Activated CD8-positive, alpha-beta memory T cell treated with anti-CD3 and anti-CD28 coated beads for 1 hour (primary cell): ENCODE data around the gene CGRRF1.

Source experiments
- DNase-seq, 2 donors: peaks; one replicate each; pipeline ENCODE4 v3.0.0-alpha.2; 2020; ENCODE audit warnings: low read depth in 1 of 2; ENCODE audit errors: extremely low read depth in 1 of 2

The CGRRF1 gene

DNA sequence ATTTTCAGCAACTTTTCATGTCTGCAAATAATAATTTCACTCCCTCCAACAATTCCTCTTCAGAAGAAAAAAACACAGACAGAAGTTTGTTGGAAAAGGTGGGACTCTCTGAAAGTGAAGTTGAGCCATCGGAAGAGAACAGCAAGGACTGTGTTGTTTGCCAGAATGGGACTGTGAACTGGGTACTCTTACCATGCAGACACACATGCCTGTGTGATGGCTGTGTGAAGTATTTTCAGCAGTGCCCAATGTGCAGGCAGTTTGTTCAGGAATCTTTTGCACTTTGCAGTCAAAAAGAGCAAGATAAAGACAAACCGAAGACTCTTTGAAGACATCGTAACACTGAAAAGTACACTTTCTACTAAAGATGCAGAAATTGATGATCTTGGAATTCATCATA, 28.3 kb downstream of the CGRRF1 start:
- DNase-seq = no peak

- no peak for DNase-seq
These were observed 37.9 kb downstream of the CGRRF1 start for GRCh38 chr14:54547583-54547982.

DNA sequence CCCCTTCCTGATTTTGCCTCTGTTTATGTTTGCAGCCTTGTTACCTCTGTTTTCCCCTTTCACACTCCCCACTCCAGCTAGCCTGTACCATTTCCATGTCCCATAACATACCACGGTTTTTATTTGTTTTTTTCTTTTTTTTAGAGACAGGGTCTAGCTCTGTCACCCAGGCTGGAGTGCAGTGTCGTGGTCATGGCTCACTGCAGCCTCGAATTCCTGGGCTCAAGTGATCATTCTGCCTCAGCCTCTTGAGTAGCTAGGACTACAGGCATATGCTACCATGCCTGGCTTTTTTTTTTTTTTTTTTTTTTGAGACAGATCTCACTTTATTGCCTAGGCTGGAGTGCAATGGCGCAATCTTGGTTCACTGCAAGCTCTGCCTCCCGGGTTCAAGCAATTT, 38.8 kb downstream of the CGRRF1 start:
- no peak for DNase-seq

GRCh38 chr14:54549862-54550261, 40.2 kb downstream of the CGRRF1 start:
- no peak for DNase-seq

GRCh38 chr14:54550514-54550913, 40.8 kb downstream of the CGRRF1 start:
- no peak for DNase-seq

DNA sequence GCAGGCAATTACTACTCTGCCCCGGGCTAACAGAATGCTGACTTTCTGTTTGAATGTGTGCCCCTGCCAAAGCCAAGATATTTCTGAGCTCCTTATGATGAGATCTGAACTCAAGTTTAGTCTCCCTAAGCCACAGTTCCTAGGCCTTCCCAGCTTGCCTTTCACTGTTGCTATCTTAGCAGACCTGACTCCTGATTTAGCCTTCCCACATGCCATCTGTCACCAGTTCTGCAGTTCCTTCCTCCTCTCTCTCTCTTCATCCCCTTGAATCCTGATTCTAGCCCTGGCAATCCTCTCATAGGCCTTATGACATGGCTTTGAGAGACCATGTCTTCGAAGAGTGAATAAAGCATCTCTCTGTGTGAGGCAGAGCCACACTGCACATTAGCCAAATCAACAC, 44.7 kb downstream of the CGRRF1 start:
- no peak for DNase-seq

DNA sequence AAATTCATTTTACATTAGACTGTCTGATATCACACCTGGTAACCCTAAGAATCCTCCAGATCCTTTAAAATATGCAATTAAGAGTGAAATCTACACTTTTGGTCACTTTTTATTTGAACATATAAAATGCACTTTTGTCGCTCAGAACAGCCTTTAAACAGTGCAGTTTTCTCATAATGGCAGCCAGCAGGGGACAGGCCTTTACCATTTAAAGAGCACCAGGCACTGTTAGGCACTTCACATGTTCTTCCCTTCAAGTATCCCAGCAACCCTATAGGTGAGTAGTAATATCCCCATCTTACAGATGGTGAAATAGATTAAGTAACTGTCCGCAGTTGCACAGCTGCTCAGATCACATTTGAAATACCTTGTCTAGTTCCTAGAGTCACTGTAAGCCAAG, 45.9 kb downstream of the CGRRF1 start:
- no peak for DNase-seq

GRCh38 chr14:54556535-54556934, 46.8 kb downstream of the CGRRF1 start:
- DNase-seq = no peak

DNA sequence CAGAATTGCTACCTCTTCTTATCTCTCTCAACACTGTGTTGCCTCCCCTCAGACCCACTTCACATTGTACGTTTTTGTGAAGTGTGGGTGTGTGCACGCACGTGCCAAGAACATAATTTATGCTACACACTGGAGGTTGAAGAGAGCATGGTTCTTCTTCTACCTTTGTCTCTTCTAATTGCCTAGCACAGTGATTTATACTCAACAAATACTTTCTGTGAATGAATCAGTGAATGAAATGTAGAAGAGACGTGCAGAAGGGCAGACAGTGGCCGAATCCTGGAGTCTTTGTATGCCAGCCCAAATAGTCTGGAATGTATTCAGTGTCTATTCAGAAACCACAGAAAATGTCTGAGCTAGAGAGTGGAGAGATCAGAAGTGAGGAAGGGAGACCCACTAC, 52.6 kb downstream of the CGRRF1 start:
- DNase-seq = no peak

DNA sequence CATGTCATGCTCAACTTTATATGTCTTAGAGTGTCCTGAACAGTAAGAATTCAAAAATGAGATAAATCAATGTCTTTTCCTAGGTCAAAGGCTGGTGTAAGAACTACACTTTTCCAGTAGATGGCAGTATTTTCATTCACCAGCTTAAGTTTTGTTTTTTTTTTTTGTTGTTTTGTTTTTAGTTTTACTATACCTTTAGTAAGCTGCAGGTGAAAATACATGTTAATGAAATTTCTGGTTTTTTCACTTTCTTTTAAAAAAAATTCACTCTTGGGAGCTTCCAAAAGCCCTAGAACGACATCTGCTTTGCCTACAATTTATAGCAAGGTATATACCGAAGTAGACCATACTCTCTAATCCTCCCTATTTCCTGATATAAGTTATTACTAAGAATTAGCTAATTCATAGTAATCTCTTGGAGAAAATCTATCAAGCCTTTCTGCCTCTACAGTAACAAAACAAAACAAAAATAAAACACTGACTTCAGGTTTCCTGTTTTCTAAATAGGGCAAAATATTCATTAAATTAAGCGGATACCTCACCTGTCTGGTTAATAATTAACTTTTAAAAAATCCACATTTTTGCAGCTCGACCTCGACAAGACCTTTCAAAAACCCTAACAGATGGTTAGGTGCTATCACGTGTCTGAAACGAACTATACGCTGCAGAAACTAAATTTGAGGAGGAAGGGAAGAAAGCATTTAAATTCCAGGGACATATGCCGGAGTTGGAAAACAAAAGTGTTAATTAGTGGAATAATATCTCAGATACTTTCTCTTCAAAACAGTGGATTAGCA, 54.6 kb downstream of the CGRRF1 start:
- no peak for DNase-seq

DNA sequence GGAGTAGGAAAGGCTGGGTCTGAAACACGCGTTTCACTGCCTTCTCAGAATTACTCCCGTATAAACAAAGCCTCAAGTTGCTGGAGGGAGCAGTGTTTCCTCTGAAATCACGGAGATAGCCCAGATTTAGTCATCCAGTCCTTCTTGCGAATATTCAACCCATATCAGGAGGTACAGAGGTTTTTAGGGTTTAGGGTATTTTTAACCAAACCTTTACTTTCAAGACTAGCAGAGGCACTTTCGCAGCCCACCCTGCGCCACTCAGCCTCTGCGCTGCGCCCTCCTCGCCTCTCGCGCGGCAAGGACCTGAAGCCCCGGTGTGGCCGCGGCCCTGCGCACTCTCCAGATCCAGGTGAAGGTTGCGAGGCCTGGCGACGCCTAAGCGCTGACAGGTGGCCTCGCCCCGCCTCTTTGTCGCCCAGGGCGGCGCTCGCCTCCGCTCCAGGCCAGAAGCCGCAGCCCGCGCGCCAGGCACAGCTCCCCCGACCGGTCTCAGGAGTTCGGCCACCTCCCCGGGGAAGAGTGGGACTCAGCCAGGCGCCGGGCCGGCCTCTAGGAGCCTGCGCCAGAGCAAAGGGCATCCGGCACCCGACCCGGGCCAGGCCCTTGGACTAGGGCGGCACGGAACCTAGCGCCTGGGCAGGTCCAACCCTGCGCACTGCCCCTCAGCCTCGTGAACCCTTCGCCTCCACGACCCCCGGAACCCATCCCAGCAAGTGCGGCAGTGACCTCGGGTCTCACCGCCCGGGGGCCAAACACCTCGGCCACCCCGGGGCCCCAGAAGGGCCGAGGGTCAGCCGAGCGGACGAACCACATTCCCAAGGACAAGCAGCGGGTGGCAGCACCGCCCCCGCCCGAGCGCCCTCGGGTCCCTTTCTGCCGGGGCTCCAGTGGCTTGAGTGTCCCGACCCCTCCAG, 55.4 kb downstream of the CGRRF1 start:
- peak in 1 of 2 donors; percentile 29 for DNase-seq

DNA sequence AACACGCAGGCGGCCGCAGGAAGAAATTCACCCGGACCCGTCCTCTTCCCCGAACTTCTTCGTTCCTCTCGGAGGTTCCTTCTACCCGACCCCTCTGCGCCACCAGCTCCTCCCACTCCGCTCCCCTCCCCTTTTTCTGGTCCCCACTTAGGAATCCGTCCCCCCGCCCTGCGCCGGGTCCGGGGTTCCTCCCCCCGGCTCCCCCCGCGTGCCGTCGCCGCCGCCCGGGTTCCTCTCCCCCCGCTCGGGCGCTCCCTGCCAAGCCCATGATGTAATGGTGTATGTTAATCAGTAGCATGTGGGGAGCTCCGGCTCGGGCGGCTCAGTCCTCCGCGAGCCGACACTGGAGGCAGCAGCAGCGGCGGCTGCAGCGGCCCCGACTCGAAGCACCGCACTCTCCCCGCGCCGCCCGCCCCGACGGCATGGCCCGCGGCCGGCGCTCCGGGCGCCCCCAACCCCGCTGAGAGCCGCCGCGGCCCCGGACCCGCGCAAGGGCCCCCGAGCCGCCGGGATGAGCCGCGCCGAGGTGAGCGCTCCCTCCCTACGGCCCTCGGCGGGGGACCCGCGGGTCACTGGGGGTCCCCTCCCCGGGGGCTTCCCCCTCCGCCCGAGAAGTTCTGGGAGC, 56.2 kb downstream of the CGRRF1 start:
- peak; percentile 63 to 65 for DNase-seq

- peak in 1 of 2 donors; percentile 28 for DNase-seq
These were observed 56.9 kb downstream of the CGRRF1 start, which contains the start of gene SAMD4A for GRCh38 chr14:54566410-54567223. TSS of gene SAMD4A (plus strand) at chr14:54567128. CDS start at chr14:54567917, 789 bp downstream.

GRCh38 chr14:54567224-54567638, 57.5 kb downstream of the CGRRF1 start:
- DNase-seq = no peak

DNA sequence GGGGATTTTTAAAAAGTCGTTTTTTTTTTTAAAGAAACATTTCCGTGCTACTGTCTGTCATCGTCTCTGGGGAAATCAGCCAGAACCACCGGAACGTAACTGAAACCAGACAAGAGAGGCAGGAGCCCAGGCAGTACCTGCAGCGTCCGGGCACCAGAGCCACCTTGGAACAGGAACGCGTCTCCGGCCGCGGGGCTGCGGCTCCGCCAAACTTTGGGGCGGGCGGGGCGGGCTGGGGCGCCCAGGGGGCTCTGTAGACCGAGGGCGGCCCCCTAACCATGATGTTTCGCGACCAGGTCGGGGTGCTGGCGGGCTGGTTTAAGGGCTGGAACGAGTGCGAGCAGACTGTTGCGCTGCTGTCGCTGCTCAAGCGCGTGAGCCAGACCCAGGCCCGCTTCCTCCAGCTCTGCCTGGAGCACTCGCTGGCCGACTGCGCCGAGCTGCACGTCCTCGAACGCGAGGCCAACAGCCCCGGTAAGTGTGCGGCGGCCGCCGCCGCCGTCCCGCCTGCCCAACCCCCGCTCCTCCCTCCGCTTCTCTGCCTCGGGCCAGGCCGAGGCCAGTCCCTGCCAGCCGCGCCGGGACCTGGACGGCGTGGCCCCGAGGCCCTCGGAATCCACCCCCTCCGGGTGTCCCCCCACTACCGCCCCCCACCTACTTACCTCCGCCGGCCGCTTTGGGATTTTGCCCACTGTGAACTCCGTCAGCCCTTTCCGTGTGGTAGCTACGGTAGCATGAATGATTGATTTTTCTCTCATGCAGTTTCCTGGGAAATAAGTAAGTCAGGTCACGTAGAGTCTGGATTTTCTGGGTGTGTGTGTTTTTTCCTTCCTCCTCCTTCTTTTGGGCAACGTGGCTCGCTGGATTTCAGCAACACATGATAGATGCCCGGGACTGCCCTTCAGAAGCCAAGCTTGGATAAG, 58.2 kb downstream of the CGRRF1 start:
- peak in 1 of 2 donors; percentile 9 for DNase-seq

- DNase-seq = no peak
These were observed 59.3 kb downstream of the CGRRF1 start for GRCh38 chr14:54568821-54569595.

DNA sequence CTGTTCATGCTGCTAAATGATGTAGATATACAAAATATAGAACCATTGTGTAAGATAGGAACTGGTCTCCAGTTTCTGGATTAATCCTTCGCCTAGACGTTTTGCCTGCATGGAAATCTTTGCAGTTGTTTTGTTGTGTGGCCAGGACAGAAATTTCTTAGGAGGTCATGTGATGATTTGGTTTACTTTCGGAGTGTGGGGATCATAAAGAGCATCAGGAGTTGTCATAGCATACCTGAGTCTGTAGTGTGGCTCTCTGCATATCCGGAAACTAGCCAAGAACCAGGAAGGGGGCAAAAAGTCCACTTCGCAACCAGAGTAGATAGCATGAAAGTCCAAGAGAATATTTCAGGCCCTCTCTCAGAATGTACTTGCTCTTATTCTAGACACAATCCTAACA, 60.3 kb downstream of the CGRRF1 start:
- no peak for DNase-seq

DNA sequence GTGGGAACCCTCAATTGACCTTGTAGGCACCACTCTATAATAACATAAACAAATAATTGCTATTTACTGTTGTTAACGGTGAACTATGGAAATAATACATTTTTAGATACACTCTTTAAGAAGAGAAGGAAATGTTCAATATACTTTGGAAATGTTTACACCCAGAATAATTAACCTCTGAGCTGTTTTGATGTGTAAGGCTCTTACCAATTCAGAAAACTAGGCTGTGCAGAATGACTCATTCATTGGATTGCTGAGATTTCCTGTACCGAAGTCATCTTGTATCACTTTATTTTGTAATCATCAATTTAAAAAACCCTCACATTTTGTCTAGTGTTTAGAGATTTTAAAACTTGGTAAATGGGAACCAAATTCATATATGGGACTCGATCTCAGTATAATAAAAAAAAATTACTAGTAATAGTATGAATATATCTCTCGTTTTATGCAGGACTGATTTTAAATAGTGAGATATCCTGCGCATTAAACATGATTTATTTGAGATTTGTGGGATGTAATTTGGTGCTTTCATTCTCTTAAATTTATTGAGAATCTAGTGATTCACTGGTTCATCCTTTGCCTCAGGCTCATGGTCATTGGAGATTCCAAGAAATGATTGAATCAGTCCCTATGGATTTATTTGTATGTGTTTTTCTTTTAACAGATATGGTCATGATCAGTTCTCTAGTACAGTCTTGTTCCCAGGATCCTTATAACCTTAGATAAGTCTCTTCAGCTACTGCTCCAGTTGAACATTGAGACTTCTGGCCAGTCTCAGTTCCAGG, 61.1 kb downstream of the CGRRF1 start:
- DNase-seq = no peak
